Endothelial cell (in vitro differentiated cells): ENCODE data around the gene CLCF1. TPM values are rescaled to one million over a fixed set of nuclear protein-coding genes. Genes with fewer than 3 reads are reported as not detected.

Source experiments
- DNase-seq: peaks from one replicate; pipeline ENCODE4 v3.0.0; 2021; ENCODE audit warnings: low spot score
- H3K27ac Mint-ChIP-seq: one replicate; pipeline ENCODE4 v1.8.0; 2021; ENCODE audit warnings: mixed read lengths, inconsistent platforms; ENCODE audit not compliant: unreplicated experiment
- H3K27me3 Mint-ChIP-seq: one replicate; pipeline ENCODE4 v1.8.0; 2021; ENCODE audit warnings: mild to moderate bottlenecking, moderate library complexity, mixed read lengths, inconsistent platforms; ENCODE audit not compliant: unreplicated experiment
- H3K36me3 Mint-ChIP-seq: one replicate; pipeline ENCODE4 v1.8.0; 2021; ENCODE audit warnings: mild to moderate bottlenecking, low read depth, mixed read lengths, inconsistent platforms; ENCODE audit not compliant: unreplicated experiment
- H3K4me1 Mint-ChIP-seq: one replicate; pipeline ENCODE4 v1.8.0; 2021; ENCODE audit warnings: mild to moderate bottlenecking, mixed read lengths, inconsistent platforms; ENCODE audit not compliant: unreplicated experiment
- H3K4me3 Mint-ChIP-seq: one replicate; pipeline ENCODE4 v1.8.0; 2021; ENCODE audit warnings: mild to moderate bottlenecking, mixed read lengths, inconsistent platforms; ENCODE audit not compliant: unreplicated experiment
- H3K9me3 Mint-ChIP-seq: one replicate; pipeline ENCODE4 v1.8.0; 2021; ENCODE audit warnings: mixed read lengths, inconsistent platforms; ENCODE audit not compliant: unreplicated experiment
- long read RNA-seq: library from polyadenylated mRNA; unstranded; transcript quantifications from one replicate; pipeline ENCODE4 v2.0.0, GENCODE V29; 2020; ENCODE audit not compliant: unreplicated experiment
- total RNA-seq: library from RNA; stranded (reverse); fragmentation: NEBNext Ultra II Directional; extraction: Animal tissue kit (Norgen Biotek cat#: 25700); gene quantifications from one replicate; pipeline ENCODE4 v1.2.1, GENCODE V29; 2021; ENCODE audit not compliant: unreplicated experiment
- TF ChIP-seq, protein P1 (sequence below): fragments of 200-600 bp; sonication (generic); IDR thresholded peaks from one replicate; pipeline ENCODE4 v1.5.0; 2021; ENCODE audit warnings: antibody characterized with exemption; ENCODE audit not compliant: unreplicated experiment

The CLCF1 gene
- 12.6 TPM for total RNA-seq
- long read RNA-seq, partial matches to known transcripts: 0 of 5 reads
- long read RNA-seq, other reads (novel, unspliced or antisense): 3 of 5 reads

DNA sequence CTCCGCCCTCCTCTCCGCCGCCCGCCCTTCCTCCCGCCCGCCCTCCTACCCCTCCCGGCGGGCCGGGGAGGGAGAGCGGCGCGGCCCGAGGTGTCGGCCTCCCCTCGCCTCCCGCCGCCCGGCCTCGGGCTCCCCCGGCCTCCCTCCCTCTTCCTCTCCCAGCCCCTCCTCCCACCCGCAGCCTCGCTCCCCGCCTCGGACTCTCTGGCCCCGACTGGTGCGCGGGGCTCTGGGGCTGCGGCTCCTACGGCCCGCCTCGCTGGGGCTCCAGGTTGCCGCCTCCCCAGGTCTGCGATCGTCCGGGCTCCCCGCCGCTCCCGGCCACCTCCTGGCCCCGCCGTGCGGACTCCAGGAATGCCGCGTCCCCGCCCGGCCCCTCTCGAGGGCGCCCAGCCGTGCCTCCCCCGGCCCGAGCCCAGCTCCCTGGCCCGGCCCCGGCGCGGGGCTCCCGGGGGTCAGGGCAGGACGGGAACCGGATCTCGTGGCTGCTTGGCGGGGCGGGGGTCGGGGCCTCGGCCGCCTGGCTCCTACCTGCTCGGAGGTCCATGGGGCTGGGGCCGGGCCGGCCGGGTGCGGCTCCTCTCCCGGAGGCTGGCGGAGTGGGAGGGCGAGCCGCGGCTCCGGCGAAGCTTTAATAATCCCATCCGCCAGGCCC is at the start of gene CLCF1:
Gene CLCF1, minus strand, starts transcription at position 606 of the 655 bp plus-strand sequence. Its CDS starts 59 bp downstream, at position 547.
- TF ChIP-seq, protein P1, sequence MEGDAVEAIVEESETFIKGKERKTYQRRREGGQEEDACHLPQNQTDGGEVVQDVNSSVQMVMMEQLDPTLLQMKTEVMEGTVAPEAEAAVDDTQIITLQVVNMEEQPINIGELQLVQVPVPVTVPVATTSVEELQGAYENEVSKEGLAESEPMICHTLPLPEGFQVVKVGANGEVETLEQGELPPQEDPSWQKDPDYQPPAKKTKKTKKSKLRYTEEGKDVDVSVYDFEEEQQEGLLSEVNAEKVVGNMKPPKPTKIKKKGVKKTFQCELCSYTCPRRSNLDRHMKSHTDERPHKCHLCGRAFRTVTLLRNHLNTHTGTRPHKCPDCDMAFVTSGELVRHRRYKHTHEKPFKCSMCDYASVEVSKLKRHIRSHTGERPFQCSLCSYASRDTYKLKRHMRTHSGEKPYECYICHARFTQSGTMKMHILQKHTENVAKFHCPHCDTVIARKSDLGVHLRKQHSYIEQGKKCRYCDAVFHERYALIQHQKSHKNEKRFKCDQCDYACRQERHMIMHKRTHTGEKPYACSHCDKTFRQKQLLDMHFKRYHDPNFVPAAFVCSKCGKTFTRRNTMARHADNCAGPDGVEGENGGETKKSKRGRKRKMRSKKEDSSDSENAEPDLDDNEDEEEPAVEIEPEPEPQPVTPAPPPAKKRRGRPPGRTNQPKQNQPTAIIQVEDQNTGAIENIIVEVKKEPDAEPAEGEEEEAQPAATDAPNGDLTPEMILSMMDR: no peak
- Mint-ChIP-seq H3K27ac (peak within 1 kb of the TSS; percentile 95), H3K9me3 (no peaks in the 10 kb centered on the region), H3K4me1 (peaks cover 43% of the 10 kb centered on the region), H3K36me3 (peaks cover 14% of the 10 kb centered on the region), H3K27me3 (peaks cover 19% of the 10 kb centered on the region), H3K4me3 (peak within 1 kb of the TSS; percentile 97)
- DNase-seq: peak; percentile 72

DNA sequence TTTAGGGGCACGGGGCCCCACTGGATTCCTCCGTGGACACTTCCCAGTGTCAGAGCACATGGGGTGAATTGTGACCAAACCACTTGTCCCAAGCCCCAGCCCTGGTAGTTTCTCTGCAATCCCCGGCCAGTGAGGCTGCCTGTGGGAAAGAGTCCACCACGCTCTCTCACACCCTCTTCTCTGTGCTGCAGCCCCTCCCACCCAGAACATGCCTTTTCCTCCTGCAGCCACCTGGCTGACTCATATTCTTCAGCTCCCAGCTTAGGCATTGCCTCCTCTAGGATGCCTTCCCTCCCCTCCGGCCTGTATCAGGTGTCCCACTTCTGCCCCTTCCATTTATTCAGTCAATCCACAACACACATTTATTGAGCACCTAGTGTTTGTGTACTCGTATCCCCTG is 49.5 kb upstream of the CLCF1 start:
- H3K4me1 Mint-ChIP-seq: no peaks in the 10 kb centered on the region
- no peak for DNase-seq
- H3K9me3 Mint-ChIP-seq: no peaks in the 10 kb centered on the region
- peak overlapping the region; percentile 52 for H3K4me3 Mint-ChIP-seq
- H3K36me3 Mint-ChIP-seq: no peaks in the 10 kb centered on the region
- H3K27ac Mint-ChIP-seq: no peak overlapping the region
- TF ChIP-seq, protein P1: no peak
- peaks cover 15% of the 10 kb centered on the region for H3K27me3 Mint-ChIP-seq

DNA sequence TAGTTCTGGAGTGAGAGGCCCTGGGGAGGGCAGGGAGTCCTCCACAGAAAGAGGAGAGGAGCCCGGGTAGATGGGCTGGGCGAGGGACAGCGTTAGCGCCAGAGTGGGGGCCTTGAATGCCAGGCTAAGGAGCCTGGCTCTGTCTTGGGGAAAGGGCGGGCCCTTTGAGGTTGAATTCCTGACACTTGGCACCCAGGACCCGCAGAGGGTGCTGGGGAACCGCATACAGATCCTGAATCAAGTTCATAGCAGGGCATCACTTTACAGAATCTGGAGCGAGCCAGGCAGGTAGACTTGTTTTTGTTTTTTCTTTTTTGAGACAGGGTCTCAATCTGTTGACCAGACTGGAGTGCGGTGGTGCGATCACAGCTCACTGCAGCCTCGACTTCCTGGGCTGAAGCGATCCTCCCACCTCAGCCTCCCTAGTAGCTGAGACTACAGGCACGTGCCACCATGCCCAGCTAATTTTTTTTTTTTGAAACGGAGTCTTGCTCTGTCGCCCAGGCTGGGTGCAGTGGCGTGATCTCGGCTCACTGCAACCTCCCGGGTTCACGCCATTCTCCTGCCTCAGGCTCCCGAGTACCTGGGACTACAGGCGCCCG is 48.1 kb upstream of the CLCF1 start:
- H3K9me3 Mint-ChIP-seq: no peaks in the 10 kb centered on the region
- H3K27me3 Mint-ChIP-seq: peaks cover 14% of the 10 kb centered on the region
- H3K27ac Mint-ChIP-seq: no peak overlapping the region
- peaks cover 3% of the 10 kb centered on the region for H3K4me1 Mint-ChIP-seq
- TF ChIP-seq, protein P1: no peak
- DNase-seq: no peak
- no peak overlapping the region for H3K4me3 Mint-ChIP-seq
- no peaks in the 10 kb centered on the region for H3K36me3 Mint-ChIP-seq

DNA sequence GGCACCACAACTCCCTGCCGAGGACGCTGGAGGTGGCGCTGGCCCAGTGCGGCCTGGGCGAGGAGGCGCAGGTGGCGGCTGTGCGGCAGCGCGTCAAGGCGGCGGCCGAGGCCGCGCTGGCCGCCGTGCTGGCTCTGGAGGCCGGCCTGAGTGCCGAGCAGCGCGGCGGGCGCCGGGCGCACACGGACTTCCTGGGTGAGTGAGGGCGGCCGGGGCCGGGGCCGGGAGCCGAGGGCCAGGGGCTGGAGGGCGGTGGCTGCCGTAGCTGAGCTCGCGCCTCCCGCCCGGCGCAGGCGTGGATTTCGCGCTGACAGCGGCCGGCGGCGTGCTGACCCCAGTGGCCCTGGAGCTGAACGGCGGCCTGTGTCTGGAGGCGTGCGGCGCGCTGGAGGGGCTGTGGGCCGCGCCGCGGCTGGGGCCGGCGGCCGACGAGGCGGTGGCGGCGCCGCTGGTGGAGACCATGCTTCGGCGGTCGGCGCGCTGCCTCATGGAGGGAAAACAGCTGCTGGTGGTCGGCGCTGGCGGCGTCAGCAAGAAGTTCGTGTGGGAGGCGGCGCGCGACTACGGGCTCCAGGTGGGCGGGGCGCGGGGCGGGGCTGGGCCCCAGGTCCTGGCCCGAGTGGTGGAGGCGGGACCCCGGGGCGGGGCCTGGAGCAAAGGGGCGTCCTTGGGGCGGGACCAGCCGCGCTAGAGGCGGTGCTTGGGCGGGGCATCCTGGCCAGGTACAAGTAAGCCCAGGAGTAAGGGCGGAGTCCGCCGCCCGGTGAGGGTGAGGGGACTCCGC is 47.4 kb upstream of the CLCF1 start:
- H3K27ac Mint-ChIP-seq: no peak overlapping the region
- TF ChIP-seq, protein P1: no peak

More for the DNA sequence above, 47.4 kb upstream of the CLCF1 start:
- no peak overlapping the region for H3K4me3 Mint-ChIP-seq
- peaks cover 3% of the 10 kb centered on the region for H3K4me1 Mint-ChIP-seq
- H3K27me3 Mint-ChIP-seq: peaks cover 18% of the 10 kb centered on the region
- H3K9me3 Mint-ChIP-seq: no peaks in the 10 kb centered on the region
- H3K36me3 Mint-ChIP-seq: no peaks in the 10 kb centered on the region
- peak; percentile 98 for DNase-seq
